Endothelial cell of umbilical vein (primary cell): ENCODE results near the gene CBLL1. TPM values are rescaled to one million over a fixed set of nuclear protein-coding genes. Genes with fewer than 3 reads are reported as not detected.

Source experiments
- BruUV-seq: library from RNA; stranded (reverse); fragments of 400-500 nt; replicated peaks from 2 replicates; lab custom pipeline; 2021; lab: Mats Ljungman, UMichigan
- CTCF ChIA-PET: fragments of 300-600, 350-600 bp; sonication (Branson Sonifier 250); formaldehyde crosslinking; loops from one replicate; lab custom pipeline; 2021; ENCODE audit warnings: antibody characterized with exemption, inconsistent platforms; lab: Charles Lee
- POLR2A ChIA-PET: fragments of 300-600, 350-600 bp; sonication (Branson Sonifier 250); formaldehyde crosslinking; loops from one replicate; lab custom pipeline; 2021; ENCODE audit warnings: antibody characterized with exemption, inconsistent platforms; lab: Charles Lee
- DNase-seq: peaks from one replicate; pipeline ENCODE4 v3.0.0-alpha.2; 2011; ENCODE audit warnings: low read depth, low spot score
- FAIRE-seq: peaks from 2 replicates; lab custom pipeline; 2011; peaks lifted over from hg19 to GRCh38; lab: Jason Lieb, UNC
- H2AFZ ChIP-seq: 2 replicates; pipeline ENCODE4 v1.6.0; 2012; ENCODE audit warnings: low read depth, low read length, control low read depth, inconsistent platforms
- H3K27ac ChIP-seq: 2 replicates; pipeline ENCODE4 v1.5.1; 2011; ENCODE audit warnings: low read depth, mild to moderate bottlenecking, control low read depth, low read length, moderate library complexity; ENCODE audit not compliant: insufficient read depth
- H3K27me3 ChIP-seq, 2 experiments: 2 replicates each; pipeline versions ENCODE4 v1.6.0 to v1.6.1; 2011; ENCODE audit warnings: low read length in 2 of 2, mixed read lengths in 1 of 2; ENCODE audit not compliant: control insufficient read depth in 2 of 2, insufficient read depth in 2 of 2
- H3K36me3 ChIP-seq, 2 experiments: 2 replicates in 1 of 2; 3 replicates in 1 of 2; pipeline ENCODE4 v1.5.1; 2011; ENCODE audit warnings: low read length in 2 of 2, mild to moderate bottlenecking in 1 of 2, moderate library complexity in 1 of 2; ENCODE audit not compliant: control insufficient read depth in 2 of 2, insufficient read depth in 2 of 2; ENCODE audit errors: extremely low read depth in 1 of 2
- H3K4me1 ChIP-seq: 3 replicates; pipeline ENCODE4 v1.5.1; 2011; ENCODE audit warnings: mild to moderate bottlenecking, low read length; ENCODE audit not compliant: control insufficient read depth, insufficient read depth; ENCODE audit errors: extremely low read depth
- H3K4me2 ChIP-seq: 2 replicates; pipeline ENCODE4 v1.6.1; 2011; ENCODE audit warnings: low read length, control low read depth, mixed read lengths; ENCODE audit not compliant: insufficient read depth
- H3K4me3 ChIP-seq, 3 experiments: fragments of 200-600 bp in 1 of 3; sonication (generic), shearing (Covaris generic) in 1 of 3; replicated peaks in 1 of 3; 2 replicates each; pipeline ENCODE4 v1.5.1; 2011 to 2016; ENCODE audit warnings: control low read depth in 3 of 3, low read length in 3 of 3, mild to moderate bottlenecking in 2 of 3, inconsistent platforms in 1 of 3, low read depth in 1 of 3, moderate library complexity in 1 of 3; ENCODE audit not compliant: insufficient read depth in 1 of 3
- H3K79me2 ChIP-seq: 2 replicates; pipeline ENCODE4 v1.6.0; 2012; ENCODE audit warnings: low read length, inconsistent platforms; ENCODE audit not compliant: control insufficient read depth, insufficient read depth
- H3K9ac ChIP-seq: replicated peaks from 2 replicates; pipeline ENCODE3; 2011; ENCODE audit warnings: low read length, control low read depth; ENCODE audit not compliant: insufficient read depth; ENCODE audit errors: extremely low read depth
- H3K9me1 ChIP-seq: replicated peaks from 3 replicates; pipeline ENCODE4 v1.6.0; 2011; ENCODE audit warnings: mild to moderate bottlenecking, low read length; ENCODE audit not compliant: control insufficient read depth, insufficient read depth; ENCODE audit errors: extremely low read depth
- H3K9me3 ChIP-seq: replicated peaks from 2 replicates; pipeline ENCODE4 v1.5.1; 2012; ENCODE audit warnings: low read length, inconsistent platforms; ENCODE audit not compliant: control insufficient read depth, insufficient read depth
- H4K20me1 ChIP-seq: replicated peaks from 2 replicates; pipeline ENCODE3; 2011; ENCODE audit warnings: mild to moderate bottlenecking, low read length; ENCODE audit not compliant: control insufficient read depth, insufficient read depth; ENCODE audit errors: extremely low read depth
- CTCF ChIP-seq, 2 donors: IDR thresholded peaks; 1 replicate in 1 of 2; 2 replicates in 1 of 2; pipeline ENCODE4 v1.5.1; 2011; ENCODE audit warnings: low read length in 2 of 2, mild to moderate bottlenecking in 2 of 2, moderate library complexity in 2 of 2, control low read depth in 1 of 2, inconsistent platforms in 1 of 2, low read depth in 1 of 2; ENCODE audit not compliant: insufficient read depth in 1 of 2; ENCODE audit errors: extremely low read depth in 1 of 2
- EZH2 ChIP-seq: IDR thresholded peaks from 2 replicates; pipeline ENCODE4 v1.6.1; 2012; ENCODE audit warnings: borderline replicate concordance, low read depth, mild to moderate bottlenecking, moderate library complexity, low read length, inconsistent platforms; ENCODE audit not compliant: severe bottlenecking
- FOS ChIP-seq: IDR thresholded peaks from 2 replicates; pipeline ENCODE4 v1.6.1; 2011; ENCODE audit warnings: mild to moderate bottlenecking, low read length, moderate library complexity, borderline replicate concordance; ENCODE audit not compliant: insufficient read depth
- GATA2 ChIP-seq: IDR thresholded peaks from 2 replicates; pipeline ENCODE4 v1.7.0; 2011; ENCODE audit warnings: low read depth, mild to moderate bottlenecking, moderate library complexity, mixed read lengths, low read length; ENCODE audit not compliant: insufficient read length, insufficient read depth
- JUN ChIP-seq: IDR thresholded peaks from 2 replicates; pipeline ENCODE4 v1.6.1; 2011; ENCODE audit warnings: borderline replicate concordance, low read depth; ENCODE audit not compliant: insufficient read length, insufficient read depth
- MYC ChIP-seq: IDR thresholded peaks from one replicate; pipeline ENCODE4 v1.6.1; 2011; ENCODE audit warnings: mild to moderate bottlenecking, low read depth, low read length
- POLR2A ChIP-seq: IDR thresholded peaks from 2 replicates; pipeline ENCODE4 v1.6.1; 2012; ENCODE audit warnings: low read depth, mild to moderate bottlenecking, control low read depth, low read length
- POLR2AphosphoS5 ChIP-seq: IDR thresholded peaks from 2 replicates; pipeline ENCODE4 v1.6.1; 2012; ENCODE audit warnings: low read depth, mild to moderate bottlenecking, control low read depth, low read length, moderate library complexity; ENCODE audit not compliant: insufficient read depth
- dilution Hi-C: fragments of 300-500 bp; cut with MboI; formaldehyde crosslinking; loops from one replicate; pipeline ENCODE4 v1.15.0; 2019; ENCODE audit warnings: low sequenced_read_pairs; ENCODE audit not compliant: extremely low pct_ligation_motif_present
- intact Hi-C: fragments of 100-400 bp; cut with micrococcal nuclease; formaldehyde crosslinking; loops from one replicate; pipeline ENCODE4 v1.10.0; 2022
- polyA plus RNA-seq, 4 experiments: library from polyadenylated mRNA; depleted of rRNA in 3 of 4; stranded (reverse) in 3 of 4; unstranded in 1 of 4; fragments of >200 nt; gene quantifications; 2 replicates each; pipeline versions ENCODE4 v1.2.1 to v1.2.3, GENCODE V29; 2011 to 2012; ENCODE audit warnings: missing spikeins in 1 of 4
- total RNA-seq: library from RNA; stranded (reverse); gene quantifications from 2 replicates; pipeline ENCODE4 v1.2.3, GENCODE V29; 2021
- TF ChIP-seq, protein P1 (sequence below): IDR thresholded peaks from 2 replicates; pipeline ENCODE4 v1.6.1; 2011; ENCODE audit not compliant: insufficient read depth, insufficient read length

CBLL1 gene
- total and polyA plus RNA-seq, 2 donors (not counting 3 experiments of a cell fraction or from before 2014, with no cell fraction given): 23.1 to 30.6 TPM

- Histone ChIP-seq H2AFZ (no peak overlapping the region), H3K79me2 (no peaks in the 10 kb centered on the region), H3K36me3 (no peaks in the 10 kb centered on the region), H3K9me3 (no peaks in the 10 kb centered on the region), H3K27me3 (peaks cover 25 to 33% of the 10 kb centered on the region in 2 experiments), H3K4me3 (no peak overlapping the region), H4K20me1 (no peaks in the 10 kb centered on the region), H3K4me2 (no peak overlapping the region), H3K9ac (no peak overlapping the region), H3K4me1 (no peaks in the 10 kb centered on the region), H3K27ac (no peak overlapping the region), H3K9me1 (no peaks in the 10 kb centered on the region)
- FAIRE-seq (no peak), DNase-seq (no peak)
- TF ChIP-seq POLR2A (no peak), CTCF (IDR thresholded peaks at IDR 0.05; ENCODE audit: extremely low read depth in 1 of 2, insufficient read depth in 1 of 2, low read depth in 1 of 2, low read length in 2 of 2) (no peak), GATA2 (no peak), JUN (no peak), FOS (no peak), POLR2AphosphoS5 (no peak), MYC (no peak), EZH2 (no peak)
- TF ChIP-seq, protein P1, sequence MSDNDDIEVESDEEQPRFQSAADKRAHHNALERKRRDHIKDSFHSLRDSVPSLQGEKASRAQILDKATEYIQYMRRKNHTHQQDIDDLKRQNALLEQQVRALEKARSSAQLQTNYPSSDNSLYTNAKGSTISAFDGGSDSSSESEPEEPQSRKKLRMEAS: no peak
- POLR2A ChIA-PET: interaction anchor here (0.6 to 0.7 kb wide), 2 partner anchors 127 to 170 kb away, joined by 3 to 5 read pairs; no protein-coding TSS in a partner anchor
- CTCF ChIA-PET: interaction anchor here (1.1 to 1.9 kb wide), 3 partner anchors 86 to 91 kb away, joined by 4 to 8 read pairs (median 4); no protein-coding TSS in a partner anchor
- dilution Hi-C loops: no loop called here
- no TSS peak for BruUV-seq
- intact Hi-C loops: no loop called here
Measured at GRCh38 chr7:107788662-107789061, 44.7 kb downstream of the CBLL1 start.
